Activated naive CD4-positive, alpha-beta T cell treated with anti-CD3 and anti-CD28 coated beads, Interleukin-2, amount 50 U/mL, for 24 hours (primary cell): Measurements from ENCODE around the gene DERL2.
"Not testable (repeated sequence)": the region's sequence is repeated elsewhere in the genome, so short reads cannot be mapped to it uniquely, and the experiment has no call there.

Source experiments
- H3K27ac Mint-ChIP-seq: one replicate; pipeline ENCODE4 v1.8.0; 2021; ENCODE audit warnings: mild to moderate bottlenecking, mixed read lengths
- H3K27me3 Mint-ChIP-seq: one replicate; pipeline ENCODE4 v1.8.0; 2021; ENCODE audit warnings: mixed read lengths
- H3K36me3 Mint-ChIP-seq: one replicate; pipeline ENCODE4 v1.8.0; 2021; ENCODE audit warnings: mixed read lengths
- H3K4me1 Mint-ChIP-seq: one replicate; pipeline ENCODE4 v1.8.0; 2021; ENCODE audit warnings: mixed read lengths
- H3K4me3 Mint-ChIP-seq: one replicate; pipeline ENCODE4 v1.8.0; 2021; ENCODE audit warnings: mild to moderate bottlenecking, mixed read lengths
- H3K9me3 Mint-ChIP-seq: one replicate; pipeline ENCODE4 v1.8.0; 2021; ENCODE audit warnings: mixed read lengths

Gene DERL2

GRCh38 chr17:5478992-5479391 is 7.0 kb downstream of the DERL2 start:
- Mint-ChIP-seq H3K9me3 (no peaks in the 10 kb centered on the region), H3K36me3 (peaks cover 17% of the 10 kb centered on the region), H3K27me3 (no peaks in the 10 kb centered on the region), H3K4me3 (no peak overlapping the region), H3K4me1 (peaks cover 48% of the 10 kb centered on the region), H3K27ac (no peak overlapping the region)

GRCh38 chr17:5473906-5474305 is 12.1 kb downstream of the DERL2 start:
- Mint-ChIP-seq H3K4me1 (peaks cover 23% of the 10 kb centered on the region), H3K9me3 (no peaks in the 10 kb centered on the region), H3K36me3 (peaks cover 13% of the 10 kb centered on the region), H3K4me3 (no peak overlapping the region), H3K27me3 (no peaks in the 10 kb centered on the region), H3K27ac (no peak overlapping the region)

DNA sequence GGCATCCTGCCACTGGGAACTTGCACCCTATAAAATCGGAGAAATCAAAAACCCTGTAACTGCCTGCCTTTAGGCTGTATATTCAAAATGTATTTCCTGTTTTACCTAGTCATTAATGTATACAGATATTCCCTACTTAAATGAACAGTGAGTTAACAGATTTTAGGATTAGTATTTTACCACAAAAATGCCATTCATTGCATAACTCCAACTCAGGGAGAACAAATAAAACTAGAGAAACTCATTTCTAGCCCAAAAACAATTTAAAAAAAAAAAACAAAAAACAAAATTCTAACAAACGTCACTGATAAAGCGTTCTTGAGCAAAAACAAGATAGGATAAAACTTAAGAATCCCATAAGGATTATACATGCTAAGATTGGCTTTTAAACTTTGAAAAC is 13.5 kb downstream of the DERL2 start:
- peaks cover 10% of the 10 kb centered on the region for H3K36me3 Mint-ChIP-seq
- H3K4me3 Mint-ChIP-seq, result no peak overlapping the region
- H3K27ac Mint-ChIP-seq, result peak overlapping the region; percentile 53
- H3K9me3 Mint-ChIP-seq, result no peaks in the 10 kb centered on the region
- peaks cover 20% of the 10 kb centered on the region for H3K4me1 Mint-ChIP-seq
- H3K27me3 Mint-ChIP-seq, result no peaks in the 10 kb centered on the region

- Mint-ChIP-seq H3K27ac (peak overlapping the region; percentile 10), H3K36me3 (peaks cover 8% of the 10 kb centered on the region), H3K4me1 (peaks cover 47% of the 10 kb centered on the region), H3K9me3 (no peaks in the 10 kb centered on the region), H3K27me3 (no peaks in the 10 kb centered on the region), H3K4me3 (peak overlapping the region; percentile 92)
Observed at GRCh38 chr17:5468075-5468473, 17.9 kb downstream of the DERL2 start.

GRCh38 chr17:5467416-5467815 is 18.6 kb downstream of the DERL2 start:
- Mint-ChIP-seq H3K9me3 (no peaks in the 10 kb centered on the region), H3K4me3 (peak overlapping the region; percentile 92), H3K4me1 (peaks cover 48% of the 10 kb centered on the region), H3K27ac (no peak overlapping the region), H3K27me3 (no peaks in the 10 kb centered on the region), H3K36me3 (peaks cover 8% of the 10 kb centered on the region)

GRCh38 chr17:5466295-5466694 is 19.7 kb downstream of the DERL2 start:
- Mint-ChIP-seq H3K4me1 (peaks cover 48% of the 10 kb centered on the region), H3K4me3 (peak overlapping the region; percentile 92), H3K27ac (no peak overlapping the region), H3K36me3 (peaks cover 7% of the 10 kb centered on the region), H3K9me3 (no peaks in the 10 kb centered on the region), H3K27me3 (no peaks in the 10 kb centered on the region)

- Mint-ChIP-seq H3K27me3 (no peaks in the 10 kb centered on the region), H3K9me3 (no peaks in the 10 kb centered on the region), H3K4me3 (no peak overlapping the region), H3K36me3 (peaks cover 13% of the 10 kb centered on the region), H3K4me1 (peaks cover 44% of the 10 kb centered on the region), H3K27ac (no peak overlapping the region)
Observed at GRCh38 chr17:5464717-5465507, 21.1 kb downstream of the DERL2 start.

DNA sequence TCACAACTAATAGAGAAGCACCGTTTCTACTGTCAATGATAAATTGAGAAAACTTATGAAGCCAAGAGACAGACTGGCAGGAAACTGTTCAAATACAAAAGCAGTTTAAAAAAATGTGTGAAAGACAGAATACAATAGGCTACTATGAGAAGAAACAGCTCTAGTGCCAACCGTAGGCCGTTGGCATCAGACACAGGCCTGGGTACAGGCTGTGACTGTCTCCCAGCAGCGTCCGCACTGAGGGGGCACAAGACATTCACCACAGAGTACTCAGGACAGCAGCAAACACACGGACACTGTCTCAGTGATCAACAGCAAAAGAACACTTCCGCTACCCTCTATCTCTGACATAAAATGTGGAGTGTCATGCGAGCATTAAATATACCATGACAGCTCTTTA is 39.2 kb downstream of the DERL2 start:
- H3K36me3 Mint-ChIP-seq, result peaks cover 15% of the 10 kb centered on the region

DNA sequence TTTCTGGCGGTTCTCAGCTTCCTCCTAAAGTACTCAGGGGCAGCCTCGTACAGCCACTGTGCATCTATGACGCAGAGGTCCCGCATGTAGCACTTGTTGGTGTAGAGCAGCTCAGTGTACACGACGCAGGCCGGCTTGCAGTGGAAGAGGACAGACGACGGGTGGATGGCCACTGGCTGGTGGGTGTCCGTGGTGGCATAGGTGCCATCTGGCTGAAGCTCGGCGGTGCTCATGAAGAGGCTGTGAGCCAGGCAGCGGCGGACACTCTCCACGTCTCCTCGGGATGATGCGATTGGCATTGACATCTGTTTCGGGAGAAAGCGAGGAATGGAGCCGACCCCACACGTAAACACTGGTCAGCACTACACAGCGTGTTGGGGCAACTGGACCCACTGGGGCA is 41.8 kb downstream of the DERL2 start:
- Mint-ChIP-seq H3K4me1 (peaks cover 8% of the 10 kb centered on the region), H3K9me3 (no peaks in the 10 kb centered on the region), H3K27me3 (no peaks in the 10 kb centered on the region), H3K4me3 (no peak overlapping the region), H3K36me3 (peaks cover 11% of the 10 kb centered on the region), H3K27ac (no peak overlapping the region)

More for the DNA sequence above, 39.2 kb downstream of the DERL2 start:
- no peaks in the 10 kb centered on the region for H3K27me3 Mint-ChIP-seq
- H3K27ac Mint-ChIP-seq, result no peak overlapping the region
- no peaks in the 10 kb centered on the region for H3K4me1 Mint-ChIP-seq
- H3K9me3 Mint-ChIP-seq, result no peaks in the 10 kb centered on the region
- H3K4me3 Mint-ChIP-seq, result no peak overlapping the region

GRCh38 chr17:5443728-5444127 is 42.2 kb downstream of the DERL2 start:
- Mint-ChIP-seq H3K27me3 (no peaks in the 10 kb centered on the region), H3K4me3 (no peak overlapping the region), H3K9me3 (no peaks in the 10 kb centered on the region), H3K4me1 (peaks cover 8% of the 10 kb centered on the region), H3K36me3 (peaks cover 8% of the 10 kb centered on the region), H3K27ac (no peak overlapping the region)

DNA sequence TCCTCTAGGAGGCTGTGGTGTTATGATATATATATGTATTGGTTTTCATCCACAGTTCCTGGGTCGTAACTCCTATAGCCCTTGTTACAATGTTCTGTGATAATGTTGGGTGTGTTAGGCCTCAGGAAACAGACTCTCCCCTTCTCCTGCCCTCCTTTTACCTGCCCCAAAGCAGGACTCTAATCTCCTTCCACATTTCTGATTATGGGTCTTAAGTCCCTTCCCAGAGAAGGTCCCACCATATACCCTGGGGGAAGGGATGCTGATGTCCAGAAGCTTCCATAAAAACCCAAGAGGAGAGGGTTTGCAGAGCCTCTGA is 46.6 kb downstream of the DERL2 start:
- H3K36me3 Mint-ChIP-seq, result peaks cover 17% of the 10 kb centered on the region
- peaks cover 40% of the 10 kb centered on the region for H3K4me1 Mint-ChIP-seq
- no peaks in the 10 kb centered on the region for H3K27me3 Mint-ChIP-seq
- H3K27ac Mint-ChIP-seq, result peak overlapping the region; percentile 97
- no peaks in the 10 kb centered on the region for H3K9me3 Mint-ChIP-seq
- H3K4me3 Mint-ChIP-seq, result peak overlapping the region; percentile 94

GRCh38 chr17:5438716-5439445 is 47.1 kb downstream of the DERL2 start, which contains the start of gene C1QBP:
Gene C1QBP (minus strand): TSS chr17:5439155. CDS start chr17:5439073, 82 bp downstream.
- Mint-ChIP-seq H3K27ac (peak within 1 kb of the TSS; percentile 97), H3K9me3 (no peaks in the 10 kb centered on the region), H3K4me1 (peaks cover 40% of the 10 kb centered on the region), H3K4me3 (peak within 1 kb of the TSS; percentile 94), H3K36me3 (peaks cover 17% of the 10 kb centered on the region), H3K27me3 (no peaks in the 10 kb centered on the region)

- Mint-ChIP-seq H3K4me3 (peak overlapping the region; percentile 94), H3K27me3 (no peaks in the 10 kb centered on the region), H3K27ac (peak overlapping the region; percentile 93), H3K4me1 (peaks cover 40% of the 10 kb centered on the region), H3K9me3 (no peaks in the 10 kb centered on the region), H3K36me3 (peaks cover 16% of the 10 kb centered on the region)
Observed at GRCh38 chr17:5437721-5438317, 48.2 kb downstream of the DERL2 start.

GRCh38 chr17:5435781-5436315 is 50.1 kb downstream of the DERL2 start:
- Mint-ChIP-seq H3K4me3 (peak overlapping the region; percentile 94), H3K4me1 (peaks cover 40% of the 10 kb centered on the region), H3K36me3 (peaks cover 19% of the 10 kb centered on the region), H3K27ac (peak overlapping the region; percentile 79)
- H3K9me3 Mint-ChIP-seq, H3K27me3 Mint-ChIP-seq: not testable (repeated sequence)

DNA sequence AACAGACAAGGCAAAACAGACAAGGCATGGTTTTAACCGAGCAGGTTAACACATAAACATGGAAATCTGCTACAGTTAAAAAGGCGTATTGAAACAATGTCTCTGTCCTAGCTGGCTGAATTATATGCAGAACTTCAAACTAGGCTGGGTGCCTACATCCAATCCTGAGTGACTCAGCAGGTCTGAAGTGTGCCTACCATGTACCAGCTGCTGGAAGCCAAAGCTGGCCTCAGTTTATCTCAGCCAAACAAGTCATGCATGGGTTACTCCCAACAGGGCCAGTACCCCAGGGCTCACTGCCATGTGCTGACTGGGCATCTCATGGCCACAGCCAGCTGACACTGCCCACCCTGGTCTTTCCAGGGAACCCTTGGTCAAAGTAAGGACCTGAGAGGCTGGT is 51.0 kb downstream of the DERL2 start:
- H3K9me3 Mint-ChIP-seq, result no peaks in the 10 kb centered on the region
- H3K36me3 Mint-ChIP-seq, result peaks cover 21% of the 10 kb centered on the region
- H3K27me3 Mint-ChIP-seq, result no peaks in the 10 kb centered on the region
- H3K27ac Mint-ChIP-seq, result peak overlapping the region; percentile 79
- peak overlapping the region; percentile 45 for H3K4me3 Mint-ChIP-seq
- peaks cover 38% of the 10 kb centered on the region for H3K4me1 Mint-ChIP-seq
